ENCODE results near the gene TMEM232. TPM values are rescaled to one million over a fixed set of nuclear protein-coding genes. Genes with fewer than 3 reads are reported as not detected.

Gene TMEM232
- total and polyA plus RNA-seq, 2 donors (not counting 3 experiments of a cell fraction or from before 2014, with no cell fraction given): 0.17 to 0.38 TPM

- no peaks in the 10 kb centered on the region for H3K9me1 ChIP-seq (replicated peaks; ENCODE audit: control insufficient read depth, extremely low read depth, insufficient read depth, low read length)
- BruUV-seq (replicated peaks): no TSS peak
- no peak for FAIRE-seq
Observed at GRCh38 chr5:110707260-110707844, 19.1 kb downstream of the TMEM232 start.

GRCh38 chr5:110705349-110705748 lies 21.1 kb downstream of the TMEM232 start:
- TF ChIP-seq EZH2 (IDR thresholded peaks at IDR 0.05; ENCODE audit: borderline replicate concordance, low read depth, low read length, severe bottlenecking) (no peak), POLR2A (IDR thresholded peaks at IDR 0.05; ENCODE audit: low read depth, low read length) (no peak), FOS (IDR thresholded peaks at IDR 0.05; ENCODE audit: borderline replicate concordance, insufficient read depth, low read length) (no peak), GATA2 (IDR thresholded peaks at IDR 0.05; ENCODE audit: insufficient read depth, insufficient read length, low read depth, low read length) (no peak), POLR2AphosphoS5 (IDR thresholded peaks at IDR 0.05; ENCODE audit: insufficient read depth, low read depth, low read length) (no peak), JUN (IDR thresholded peaks at IDR 0.05; ENCODE audit: borderline replicate concordance, insufficient read depth, insufficient read length, low read depth) (no peak), MYC (IDR thresholded peaks at IDR 0.05; ENCODE audit: low read depth, low read length) (no peak)
- TF ChIP-seq, protein P1, sequence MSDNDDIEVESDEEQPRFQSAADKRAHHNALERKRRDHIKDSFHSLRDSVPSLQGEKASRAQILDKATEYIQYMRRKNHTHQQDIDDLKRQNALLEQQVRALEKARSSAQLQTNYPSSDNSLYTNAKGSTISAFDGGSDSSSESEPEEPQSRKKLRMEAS (IDR thresholded peaks at IDR 0.05; ENCODE audit: insufficient read depth, insufficient read length): no peak
- TF ChIP-seq, protein P2, sequence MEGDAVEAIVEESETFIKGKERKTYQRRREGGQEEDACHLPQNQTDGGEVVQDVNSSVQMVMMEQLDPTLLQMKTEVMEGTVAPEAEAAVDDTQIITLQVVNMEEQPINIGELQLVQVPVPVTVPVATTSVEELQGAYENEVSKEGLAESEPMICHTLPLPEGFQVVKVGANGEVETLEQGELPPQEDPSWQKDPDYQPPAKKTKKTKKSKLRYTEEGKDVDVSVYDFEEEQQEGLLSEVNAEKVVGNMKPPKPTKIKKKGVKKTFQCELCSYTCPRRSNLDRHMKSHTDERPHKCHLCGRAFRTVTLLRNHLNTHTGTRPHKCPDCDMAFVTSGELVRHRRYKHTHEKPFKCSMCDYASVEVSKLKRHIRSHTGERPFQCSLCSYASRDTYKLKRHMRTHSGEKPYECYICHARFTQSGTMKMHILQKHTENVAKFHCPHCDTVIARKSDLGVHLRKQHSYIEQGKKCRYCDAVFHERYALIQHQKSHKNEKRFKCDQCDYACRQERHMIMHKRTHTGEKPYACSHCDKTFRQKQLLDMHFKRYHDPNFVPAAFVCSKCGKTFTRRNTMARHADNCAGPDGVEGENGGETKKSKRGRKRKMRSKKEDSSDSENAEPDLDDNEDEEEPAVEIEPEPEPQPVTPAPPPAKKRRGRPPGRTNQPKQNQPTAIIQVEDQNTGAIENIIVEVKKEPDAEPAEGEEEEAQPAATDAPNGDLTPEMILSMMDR (IDR thresholded peaks at IDR 0.05; ENCODE audit: extremely low read depth in 1 of 2, insufficient read depth in 1 of 2, low read depth in 1 of 2, low read length in 2 of 2): no peak
- POLR2A ChIA-PET: no interaction called here

More at GRCh38 chr5:110707260-110707844, 19.1 kb downstream of the TMEM232 start:
- CTCF ChIA-PET: no interaction called here
- H4K20me1 ChIP-seq (replicated peaks; ENCODE audit: control insufficient read depth, extremely low read depth, insufficient read depth, low read length): no peaks in the 10 kb centered on the region
- dilution Hi-C loops (cut with MboI; ENCODE audit: extremely low pct_ligation_motif_present, low sequenced_read_pairs): no loop called here
- no peaks in the 10 kb centered on the region for H3K27me3 ChIP-seq (ENCODE audit: control insufficient read depth in 2 of 2, insufficient read depth in 2 of 2, low read length in 2 of 2)
- no peaks in the 10 kb centered on the region for H3K79me2 ChIP-seq (ENCODE audit: control insufficient read depth, insufficient read depth, low read length)
- intact Hi-C loops (cut with micrococcal nuclease): no loop called here
- POLR2A ChIA-PET: no interaction called here
- no peaks in the 10 kb centered on the region for H3K9me3 ChIP-seq (replicated peaks; ENCODE audit: control insufficient read depth, insufficient read depth, low read length)
- H3K9ac ChIP-seq (replicated peaks; ENCODE audit: extremely low read depth, insufficient read depth, low read length): no peak overlapping the region
- no peak overlapping the region for H3K4me2 ChIP-seq (ENCODE audit: insufficient read depth, low read length)
- H2AFZ ChIP-seq (ENCODE audit: low read depth, low read length): no peak overlapping the region
- DNase-seq (ENCODE audit: low read depth, low spot score): no peak
- TF ChIP-seq MYC (IDR thresholded peaks at IDR 0.05; ENCODE audit: low read depth, low read length) (no peak), JUN (IDR thresholded peaks at IDR 0.05; ENCODE audit: borderline replicate concordance, insufficient read depth, insufficient read length, low read depth) (no peak), GATA2 (IDR thresholded peaks at IDR 0.05; ENCODE audit: insufficient read depth, insufficient read length, low read depth, low read length) (no peak), FOS (IDR thresholded peaks at IDR 0.05; ENCODE audit: borderline replicate concordance, insufficient read depth, low read length) (no peak)
- TF ChIP-seq, protein P2 (IDR thresholded peaks at IDR 0.05; ENCODE audit: extremely low read depth in 1 of 2, insufficient read depth in 1 of 2, low read depth in 1 of 2, low read length in 2 of 2): no peak
- H3K4me1 ChIP-seq (ENCODE audit: control insufficient read depth, extremely low read depth, insufficient read depth, low read length): no peaks in the 10 kb centered on the region
- H3K36me3 ChIP-seq (ENCODE audit: control insufficient read depth in 2 of 2, extremely low read depth in 1 of 2, insufficient read depth in 2 of 2, low read length in 2 of 2): no peaks in the 10 kb centered on the region
- H3K4me3 ChIP-seq (replicated peaks in 1 of 3; ENCODE audit: insufficient read depth in 1 of 3, low read depth in 1 of 3, low read length in 3 of 3): no peak overlapping the region
- no peak overlapping the region for H3K27ac ChIP-seq (ENCODE audit: insufficient read depth, low read depth, low read length)

More at GRCh38 chr5:110705349-110705748, 21.1 kb downstream of the TMEM232 start:
- Histone ChIP-seq H3K27me3 (ENCODE audit: control insufficient read depth in 2 of 2, insufficient read depth in 2 of 2, low read length in 2 of 2) (no peaks in the 10 kb centered on the region), H2AFZ (ENCODE audit: low read depth, low read length) (no peak overlapping the region), H3K27ac (ENCODE audit: insufficient read depth, low read depth, low read length) (no peak overlapping the region), H3K4me2 (ENCODE audit: insufficient read depth, low read length) (no peak overlapping the region), H3K36me3 (ENCODE audit: control insufficient read depth in 2 of 2, extremely low read depth in 1 of 2, insufficient read depth in 2 of 2, low read length in 2 of 2) (no peaks in the 10 kb centered on the region), H3K9ac (replicated peaks; ENCODE audit: extremely low read depth, insufficient read depth, low read length) (no peak overlapping the region), H3K79me2 (ENCODE audit: control insufficient read depth, insufficient read depth, low read length) (no peaks in the 10 kb centered on the region), H3K9me1 (replicated peaks; ENCODE audit: control insufficient read depth, extremely low read depth, insufficient read depth, low read length) (no peaks in the 10 kb centered on the region), H3K4me1 (ENCODE audit: control insufficient read depth, extremely low read depth, insufficient read depth, low read length) (no peaks in the 10 kb centered on the region), H3K9me3 (replicated peaks; ENCODE audit: control insufficient read depth, insufficient read depth, low read length) (no peaks in the 10 kb centered on the region), H4K20me1 (replicated peaks; ENCODE audit: control insufficient read depth, extremely low read depth, insufficient read depth, low read length) (no peaks in the 10 kb centered on the region), H3K4me3 (replicated peaks in 1 of 3; ENCODE audit: insufficient read depth in 1 of 3, low read depth in 1 of 3, low read length in 3 of 3) (no peak overlapping the region)
- FAIRE-seq (no peak), DNase-seq (ENCODE audit: low read depth, low spot score) (no peak)
- dilution Hi-C loops (cut with MboI; ENCODE audit: extremely low pct_ligation_motif_present, low sequenced_read_pairs) (no loop called here), intact Hi-C loops (cut with micrococcal nuclease) (no loop called here)
- CTCF ChIA-PET: no interaction called here
- no TSS peak for BruUV-seq (replicated peaks)
